DOHH2 (cell line): ENCODE measurements around the gene IFI27.

Source experiments
- H3F3A ChIP-seq: fragments of 200-600 bp; sonication (generic), shearing (Covaris generic); 2 replicates; pipeline ENCODE4 v1.6.0; 2016; ENCODE audit warnings: antibody characterized with exemption, mild to moderate bottlenecking; ENCODE audit not compliant: control insufficient read depth, insufficient read depth
- H3K27ac ChIP-seq: fragments of 200-600 bp; sonication (generic); 2 replicates; pipeline ENCODE4 v1.5.1; 2014; ENCODE audit warnings: low read depth, mild to moderate bottlenecking, low read length, moderate library complexity
- H3K27me3 ChIP-seq: fragments of 200-600 bp; sonication (generic); 2 replicates; pipeline ENCODE4 v1.6.1; 2014; ENCODE audit warnings: mild to moderate bottlenecking, low read length, mixed read lengths; ENCODE audit not compliant: control insufficient read depth
- H3K36me3 ChIP-seq: fragments of 200-600 bp; sonication (generic); 2 replicates; pipeline ENCODE4 v1.6.1; 2014; ENCODE audit warnings: mild to moderate bottlenecking, low read length, moderate library complexity, mixed read lengths; ENCODE audit not compliant: control insufficient read depth
- H3K4me1 ChIP-seq: fragments of 200-600 bp; sonication (generic); 2 replicates; pipeline ENCODE4 v1.6.1; 2014; ENCODE audit warnings: mild to moderate bottlenecking, low read length, mixed read lengths; ENCODE audit not compliant: control insufficient read depth
- H3K4me2 ChIP-seq: fragments of 200-600 bp; sonication (generic); 2 replicates; pipeline ENCODE4 v1.6.0; 2014; ENCODE audit warnings: mild to moderate bottlenecking, low read length, moderate library complexity
- H3K4me3 ChIP-seq: fragments of 200-600 bp; sonication (generic); 2 replicates; pipeline ENCODE4 v1.5.1; 2014; ENCODE audit warnings: mild to moderate bottlenecking, low read length, mixed read lengths
- H3K79me2 ChIP-seq: fragments of 200-600 bp; sonication (generic); 2 replicates; pipeline ENCODE4 v1.6.1; 2014; ENCODE audit warnings: mild to moderate bottlenecking, low read length, mixed read lengths; ENCODE audit not compliant: control insufficient read depth
- H3K9me2 ChIP-seq: fragments of 200-600 bp; sonication (generic); replicated peaks from 2 replicates; pipeline ENCODE4 v1.6.1; 2014; ENCODE audit warnings: mild to moderate bottlenecking, low read length, mixed read lengths; ENCODE audit not compliant: control insufficient read depth
- H3K9me3 ChIP-seq: fragments of 200-600 bp; sonication (generic); 2 replicates; pipeline ENCODE4 v1.6.1; 2014; ENCODE audit warnings: antibody characterized with exemption, low read length, mixed read lengths; ENCODE audit not compliant: control insufficient read depth, insufficient read depth
- H4K20me1 ChIP-seq: fragments of 200-600 bp; sonication (generic); 2 replicates; pipeline ENCODE4 v1.6.0; 2014; ENCODE audit warnings: low read depth, mild to moderate bottlenecking, antibody characterized with exemption, low read length, moderate library complexity; ENCODE audit not compliant: control insufficient read depth, insufficient read depth
- EZH2phosphoT487 ChIP-seq: fragments of 200-600 bp; sonication (generic); IDR thresholded peaks from 2 replicates; pipeline ENCODE4 v1.6.1; 2017; ENCODE audit warnings: borderline replicate concordance, mild to moderate bottlenecking, antibody characterized with exemption, low read length, moderate library complexity, mixed read lengths
- TF ChIP-seq, protein P1 (sequence below): fragments of 200-600 bp; sonication (generic); IDR thresholded peaks from one replicate; pipeline ENCODE4 v1.5.1; 2014; ENCODE audit warnings: antibody characterized with exemption, mild to moderate bottlenecking, low read depth, low read length; ENCODE audit not compliant: poor library complexity, severe bottlenecking

The IFI27 gene

DNA sequence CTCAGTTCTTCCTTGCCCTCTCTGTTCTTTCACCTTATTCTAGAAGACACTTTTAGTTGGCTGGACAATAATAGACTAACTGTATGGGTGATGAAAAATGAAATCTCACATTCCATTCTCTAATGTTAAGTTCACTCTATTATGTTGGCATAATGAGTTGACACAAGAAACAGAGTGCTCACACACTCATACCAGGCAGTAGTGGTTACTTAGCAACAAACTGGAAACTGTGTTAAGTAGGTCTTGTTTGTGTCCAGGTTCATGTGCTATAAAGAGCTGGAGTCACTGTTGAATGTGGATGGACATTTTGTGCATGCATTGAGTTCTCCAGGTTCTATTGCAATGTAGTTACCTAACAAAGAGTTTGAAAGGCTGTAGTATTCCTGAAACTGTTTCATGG, 46.7 kb downstream of the IFI27 start:
- Histone ChIP-seq H3F3A (no peaks in the 10 kb centered on the region), H3K27me3 (peaks cover 23% of the 10 kb centered on the region; the same call in 1 of the 2 replicates), H3K4me2 (no peak overlapping the region), H3K79me2 (no peaks in the 10 kb centered on the region), H4K20me1 (no peaks in the 10 kb centered on the region), H3K9me3 (no peaks in the 10 kb centered on the region), H3K27ac (no peak overlapping the region), H3K9me2 (no peaks in the 10 kb centered on the region), H3K4me3 (no peak overlapping the region), H3K36me3 (no peaks in the 10 kb centered on the region), H3K4me1 (no peaks in the 10 kb centered on the region)
- TF ChIP-seq, protein P1, sequence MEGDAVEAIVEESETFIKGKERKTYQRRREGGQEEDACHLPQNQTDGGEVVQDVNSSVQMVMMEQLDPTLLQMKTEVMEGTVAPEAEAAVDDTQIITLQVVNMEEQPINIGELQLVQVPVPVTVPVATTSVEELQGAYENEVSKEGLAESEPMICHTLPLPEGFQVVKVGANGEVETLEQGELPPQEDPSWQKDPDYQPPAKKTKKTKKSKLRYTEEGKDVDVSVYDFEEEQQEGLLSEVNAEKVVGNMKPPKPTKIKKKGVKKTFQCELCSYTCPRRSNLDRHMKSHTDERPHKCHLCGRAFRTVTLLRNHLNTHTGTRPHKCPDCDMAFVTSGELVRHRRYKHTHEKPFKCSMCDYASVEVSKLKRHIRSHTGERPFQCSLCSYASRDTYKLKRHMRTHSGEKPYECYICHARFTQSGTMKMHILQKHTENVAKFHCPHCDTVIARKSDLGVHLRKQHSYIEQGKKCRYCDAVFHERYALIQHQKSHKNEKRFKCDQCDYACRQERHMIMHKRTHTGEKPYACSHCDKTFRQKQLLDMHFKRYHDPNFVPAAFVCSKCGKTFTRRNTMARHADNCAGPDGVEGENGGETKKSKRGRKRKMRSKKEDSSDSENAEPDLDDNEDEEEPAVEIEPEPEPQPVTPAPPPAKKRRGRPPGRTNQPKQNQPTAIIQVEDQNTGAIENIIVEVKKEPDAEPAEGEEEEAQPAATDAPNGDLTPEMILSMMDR = no peak
- no peak for TF ChIP-seq EZH2phosphoT487

DNA sequence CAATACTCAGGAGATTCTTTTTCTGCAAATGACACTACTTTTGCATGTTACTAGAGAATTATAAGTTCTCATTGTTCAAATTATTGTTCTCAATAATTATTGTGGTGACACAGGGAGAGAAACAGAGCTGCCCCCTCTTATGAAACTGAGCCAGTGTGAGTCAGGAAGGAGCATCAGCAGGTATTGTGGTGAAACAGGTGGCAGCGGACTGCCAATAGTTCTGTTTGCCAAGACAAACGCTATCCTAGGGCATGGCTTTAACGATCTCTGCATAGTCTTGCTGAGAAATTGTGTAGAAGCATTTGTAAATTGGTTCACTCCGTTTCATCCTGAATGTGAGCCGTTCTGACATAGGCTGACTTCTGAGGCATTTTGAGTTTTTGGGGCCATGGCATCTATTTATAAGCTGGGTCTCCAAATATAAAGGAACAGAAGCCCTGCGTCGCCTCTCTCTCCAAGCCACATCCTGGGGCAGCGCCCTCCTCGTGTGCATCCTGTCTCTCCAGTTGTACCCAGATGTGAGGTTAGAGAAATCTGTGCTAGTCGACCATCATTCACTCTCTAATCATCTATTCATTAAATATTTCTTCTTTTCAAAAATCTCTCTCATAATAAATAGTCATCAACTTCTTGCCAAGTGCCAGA, 47.8 kb downstream of the IFI27 start:
- Histone ChIP-seq H3K27ac (no peak overlapping the region), H3K4me2 (no peak overlapping the region), H3K9me3 (no peaks in the 10 kb centered on the region), H3K4me1 (no peaks in the 10 kb centered on the region), H3K27me3 (peaks cover 17% of the 10 kb centered on the region; the same call in 1 of the 2 replicates), H3K36me3 (no peaks in the 10 kb centered on the region), H3K79me2 (no peaks in the 10 kb centered on the region), H3K9me2 (no peaks in the 10 kb centered on the region), H3K4me3 (no peak overlapping the region), H3F3A (no peaks in the 10 kb centered on the region), H4K20me1 (no peaks in the 10 kb centered on the region)
- TF ChIP-seq, protein P1 = no peak
- TF ChIP-seq EZH2phosphoT487 = no peak

DNA sequence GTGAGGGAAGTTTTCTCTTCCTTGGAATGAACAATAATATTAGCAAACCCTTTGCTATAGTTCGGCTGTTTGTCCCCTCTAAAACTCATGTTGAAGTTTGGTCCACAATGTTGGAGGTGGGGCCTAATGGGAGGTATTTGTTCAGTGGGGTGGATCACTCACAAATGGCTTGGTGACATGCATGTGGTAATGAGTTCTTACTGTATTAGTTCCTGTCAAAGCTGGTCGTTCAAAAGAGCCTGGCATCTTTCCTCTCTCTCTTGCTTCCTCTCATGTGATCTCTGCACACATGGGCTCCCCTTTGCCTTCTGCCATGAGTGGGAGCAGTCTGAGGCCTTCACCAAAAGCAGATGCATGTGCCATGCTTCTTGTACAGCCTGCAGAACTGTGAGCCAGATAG, 50.5 kb downstream of the IFI27 start:
- TF ChIP-seq, protein P1 = no peak
- H3K27ac ChIP-seq = no peak overlapping the region
- H3K4me1 ChIP-seq = no peaks in the 10 kb centered on the region

More for the DNA sequence above, 50.5 kb downstream of the IFI27 start:
- Histone ChIP-seq H3K9me2 (no peaks in the 10 kb centered on the region), H3K36me3 (no peaks in the 10 kb centered on the region), H3K9me3 (no peaks in the 10 kb centered on the region), H3K4me2 (no peak overlapping the region), H3K27me3 (peaks cover 17% of the 10 kb centered on the region; the same call in 1 of the 2 replicates), H4K20me1 (no peaks in the 10 kb centered on the region), H3K4me3 (no peak overlapping the region), H3K79me2 (no peaks in the 10 kb centered on the region), H3F3A (no peaks in the 10 kb centered on the region)
